Mesendoderm (in vitro differentiated cells): ENCODE measurements around the gene LRRC45.

Source experiments
- DNase-seq: peaks from one replicate; pipeline ENCODE4 v3.0.0; 2013
- H2AK5ac ChIP-seq: 2 replicates; pipeline ENCODE4 v1.6.1; 2013; ENCODE audit warnings: low read length, inconsistent platforms
- H2BK120ac ChIP-seq: 2 replicates; pipeline ENCODE4 v1.6.1; 2013; ENCODE audit warnings: low read depth, mild to moderate bottlenecking, low read length, moderate library complexity, mixed read lengths
- H2BK15ac ChIP-seq: replicated peaks from 2 replicates; pipeline ENCODE4 v1.6.1; 2013; ENCODE audit warnings: low read depth, mild to moderate bottlenecking, moderate library complexity
- H2BK5ac ChIP-seq: 2 replicates; pipeline ENCODE4 v1.6.1; 2013; ENCODE audit warnings: low read length, inconsistent platforms
- H3K18ac ChIP-seq: 2 replicates; pipeline ENCODE4 v1.6.1; 2013; ENCODE audit warnings: mild to moderate bottlenecking, low read length, mixed read lengths
- H3K23ac ChIP-seq: one replicate; pipeline ENCODE4 v1.6.1; 2013; ENCODE audit warnings: low read length
- H3K27ac ChIP-seq: 2 replicates; pipeline ENCODE4 v1.5.1; 2013; ENCODE audit warnings: low read depth, mild to moderate bottlenecking, inconsistent platforms, low read length, moderate library complexity
- H3K27me3 ChIP-seq: 2 replicates; pipeline ENCODE4 v1.6.1; 2013; ENCODE audit warnings: low read length, control low read depth, mild to moderate bottlenecking, inconsistent platforms; ENCODE audit not compliant: insufficient read depth, poor library complexity
- H3K36me3 ChIP-seq: 2 replicates; pipeline ENCODE4 v1.6.1; 2013; ENCODE audit warnings: low read length, inconsistent platforms; ENCODE audit not compliant: control insufficient read depth, insufficient read depth
- H3K4ac ChIP-seq: one replicate; pipeline ENCODE4 v1.6.1; 2013; ENCODE audit warnings: low read depth, mild to moderate bottlenecking, low read length, moderate library complexity
- H3K4me1 ChIP-seq: 2 replicates; pipeline ENCODE4 v1.6.1; 2013; ENCODE audit warnings: low read depth, low read length, inconsistent platforms; ENCODE audit not compliant: control insufficient read depth
- H3K4me2 ChIP-seq: 2 replicates; pipeline ENCODE4 v1.6.1; 2013; ENCODE audit warnings: low read length
- H3K4me3 ChIP-seq: 2 replicates; pipeline ENCODE4 v1.5.1; 2013; ENCODE audit warnings: mild to moderate bottlenecking, low read length
- H3K56ac ChIP-seq: one replicate; pipeline ENCODE4 v1.6.1; 2013; ENCODE audit warnings: low read length
- H3K79me1 ChIP-seq: 2 replicates; pipeline ENCODE4 v1.6.1; 2013; ENCODE audit warnings: low read length, inconsistent platforms
- H3K79me2 ChIP-seq: 2 replicates; pipeline ENCODE4 v1.6.1; 2013; ENCODE audit warnings: mild to moderate bottlenecking, low read length; ENCODE audit not compliant: control insufficient read depth, insufficient read depth
- H3K9ac ChIP-seq: 2 replicates; pipeline ENCODE4 v1.6.1; 2013; ENCODE audit warnings: low read length, inconsistent platforms
- H4K5ac ChIP-seq: one replicate; pipeline ENCODE4 v1.6.1; 2013; ENCODE audit warnings: low read length
- H4K8ac ChIP-seq: one replicate; pipeline ENCODE4 v1.6.1; 2013; ENCODE audit warnings: low read depth, mild to moderate bottlenecking, control low read depth, low read length, moderate library complexity
- WGBS: extraction: QIAGEN DNeasy Blood & Tissue Kit; methylation state at CpG from one replicate; pipeline ENCODE4 v1.1.7; 2013; ENCODE audit warnings: low lambda C conversion rate, missing lambda C conversion rate; ENCODE audit not compliant: insufficient coverage; ENCODE audit errors: extremely low coverage; 5-methylcytosine and 5-hydroxymethylcytosine counted together

The LRRC45 gene

GRCh38 chr17:82033359-82034085 is 10.4 kb downstream of the LRRC45 start:
- Histone ChIP-seq H3K4me2 (no peak overlapping the region), H3K4me1 (no peaks in the 10 kb centered on the region), H3K79me1 (no peaks in the 10 kb centered on the region), H3K4ac (no peak overlapping the region), H3K79me2 (no peaks in the 10 kb centered on the region), H3K56ac (no peak overlapping the region), H3K27ac (no peak overlapping the region), H4K5ac (no peak overlapping the region), H4K8ac (no peak overlapping the region), H3K9ac (no peak overlapping the region), H2BK120ac (no peak overlapping the region), H3K23ac (no peak overlapping the region), H2BK5ac (no peak overlapping the region), H2BK15ac (no peak overlapping the region), H3K18ac (no peak overlapping the region), H3K4me3 (no peak overlapping the region), H3K27me3 (no peaks in the 10 kb centered on the region), H2AK5ac (no peak overlapping the region), H3K36me3 (no peaks in the 10 kb centered on the region)
- DNase-seq: no peak
- WGBS: no CpG with 5 or more reads among the region's 38 CpGs

- H3K27me3 ChIP-seq: no peaks in the 10 kb centered on the region
- H3K56ac ChIP-seq: peak overlapping the region; percentile 65
- no peak overlapping the region for H2BK15ac ChIP-seq
- no peak overlapping the region for H3K27ac ChIP-seq
- no peak overlapping the region for H2BK5ac ChIP-seq
- H2BK120ac ChIP-seq: no peak overlapping the region
- no peak overlapping the region for H3K23ac ChIP-seq
- no peak overlapping the region for H3K4me2 ChIP-seq
- H2AK5ac ChIP-seq: no peak overlapping the region
- H3K4ac ChIP-seq: no peak overlapping the region
- H4K5ac ChIP-seq: no peak overlapping the region
- H3K4me3 ChIP-seq: no peak overlapping the region
- H3K18ac ChIP-seq: no peak overlapping the region
- H3K36me3 ChIP-seq: no peaks in the 10 kb centered on the region
- peak overlapping the region; percentile 35 for H3K9ac ChIP-seq
- DNase-seq: peak; percentile 42
- no peaks in the 10 kb centered on the region for H3K79me1 ChIP-seq
- no peaks in the 10 kb centered on the region for H3K4me1 ChIP-seq
- no peaks in the 10 kb centered on the region for H3K79me2 ChIP-seq
- no CpG with 5 or more reads among the region's 23 CpGs for WGBS
- H4K8ac ChIP-seq: no peak overlapping the region
These were observed 11.4 kb downstream of the LRRC45 start for GRCh38 chr17:82034371-82035011.

- Histone ChIP-seq H3K4me1 (no peaks in the 10 kb centered on the region), H3K79me1 (no peaks in the 10 kb centered on the region), H4K5ac (no peak overlapping the region), H3K36me3 (no peaks in the 10 kb centered on the region), H3K56ac (no peak overlapping the region), H3K27ac (no peak overlapping the region), H3K79me2 (no peaks in the 10 kb centered on the region), H3K4ac (no peak overlapping the region), H3K27me3 (no peaks in the 10 kb centered on the region), H2AK5ac (no peak overlapping the region), H3K4me2 (no peak overlapping the region), H2BK15ac (no peak overlapping the region), H3K4me3 (no peak overlapping the region), H4K8ac (no peak overlapping the region), H3K18ac (no peak overlapping the region), H3K9ac (no peak overlapping the region), H2BK120ac (no peak overlapping the region), H2BK5ac (no peak overlapping the region), H3K23ac (no peak overlapping the region)
- no CpG with 5 or more reads among the region's 8 CpGs for WGBS
- no peak for DNase-seq
These were observed 12.4 kb downstream of the LRRC45 start for GRCh38 chr17:82035488-82035887.

GRCh38 chr17:82035956-82036633 is 13.0 kb downstream of the LRRC45 start:
- H2AK5ac ChIP-seq: no peak overlapping the region
- H2BK15ac ChIP-seq: no peak overlapping the region
- H4K8ac ChIP-seq: no peak overlapping the region
- H3K9ac ChIP-seq: peak overlapping the region; percentile 89
- no peaks in the 10 kb centered on the region for H3K79me1 ChIP-seq
- DNase-seq: no peak
- no peaks in the 10 kb centered on the region for H3K4me1 ChIP-seq
- no CpG with 5 or more reads among the region's 20 CpGs for WGBS
- no peak overlapping the region for H3K27ac ChIP-seq
- no peaks in the 10 kb centered on the region for H3K27me3 ChIP-seq
- H3K4me2 ChIP-seq: no peak overlapping the region
- no peak overlapping the region for H3K18ac ChIP-seq
- H3K4ac ChIP-seq: no peak overlapping the region
- H4K5ac ChIP-seq: no peak overlapping the region
- H3K23ac ChIP-seq: peak overlapping the region; percentile 45
- H3K56ac ChIP-seq: peak overlapping the region; percentile 91
- no peaks in the 10 kb centered on the region for H3K36me3 ChIP-seq
- H2BK5ac ChIP-seq: no peak overlapping the region
- H3K79me2 ChIP-seq: no peaks in the 10 kb centered on the region
- H2BK120ac ChIP-seq: no peak overlapping the region
- H3K4me3 ChIP-seq: no peak overlapping the region

- Histone ChIP-seq H3K27ac (no peak overlapping the region), H3K4ac (no peak overlapping the region), H4K8ac (no peak overlapping the region), H3K79me2 (no peaks in the 10 kb centered on the region), H3K27me3 (no peaks in the 10 kb centered on the region), H3K23ac (peak overlapping the region; percentile 45), H3K4me3 (peak overlapping the region; percentile 38), H3K79me1 (no peaks in the 10 kb centered on the region), H2BK5ac (no peak overlapping the region), H3K36me3 (no peaks in the 10 kb centered on the region), H2BK15ac (no peak overlapping the region), H3K18ac (no peak overlapping the region), H3K4me1 (no peaks in the 10 kb centered on the region), H2BK120ac (no peak overlapping the region), H3K56ac (peak overlapping the region; percentile 91), H3K9ac (peak overlapping the region; percentile 89), H4K5ac (no peak overlapping the region), H2AK5ac (no peak overlapping the region), H3K4me2 (peak overlapping the region; percentile 96)
- no CpG with 5 or more reads among the region's 23 CpGs for WGBS
- no peak for DNase-seq
These were observed 13.6 kb downstream of the LRRC45 start for GRCh38 chr17:82036634-82037091.
